Karpas-422 (cell line): Measurements from ENCODE around the gene PCDH9. TPM values are rescaled to one million over a fixed set of nuclear protein-coding genes. Genes with fewer than 3 reads are reported as not detected.
"Not testable (repeated sequence)": the region's sequence is repeated elsewhere in the genome, so short reads cannot be mapped to it uniquely, and the experiment has no call there.

Source experiments
- DNase-seq: peaks from one replicate; pipeline ENCODE4 v3.0.0-alpha.2; 2015
- H2AFZ ChIP-seq: fragments of 200-600 bp; sonication (generic); 2 replicates; pipeline ENCODE4 v1.6.1; 2014; ENCODE audit warnings: antibody characterized with exemption, low read length, mixed read lengths
- H3K27ac ChIP-seq: fragments of 200-600 bp; sonication (generic); 2 replicates; pipeline ENCODE4 v1.5.1; 2014; ENCODE audit warnings: mild to moderate bottlenecking, low read length, moderate library complexity
- H3K27me3 ChIP-seq: fragments of 200-600 bp; sonication (generic); 2 replicates; pipeline ENCODE4 v1.6.1; 2014; ENCODE audit warnings: low read length, mixed read lengths
- H3K36me3 ChIP-seq: fragments of 200-600 bp; sonication (generic); 2 replicates; pipeline ENCODE4 v1.6.1; 2014; ENCODE audit warnings: low read length, mixed read lengths; ENCODE audit not compliant: insufficient read depth
- H3K4me1 ChIP-seq: fragments of 200-600 bp; sonication (generic); 2 replicates; pipeline ENCODE4 v1.6.1; 2014; ENCODE audit warnings: mild to moderate bottlenecking, low read length, mixed read lengths
- H3K4me2 ChIP-seq: fragments of 200-600 bp; sonication (generic); 2 replicates; pipeline ENCODE4 v1.6.1; 2014; ENCODE audit warnings: low read length, low read depth, mild to moderate bottlenecking; ENCODE audit not compliant: poor library complexity, severe bottlenecking
- H3K4me3 ChIP-seq: fragments of 200-600 bp; sonication (generic); 2 replicates; pipeline ENCODE4 v1.5.1; 2014; ENCODE audit warnings: mild to moderate bottlenecking, antibody characterized with exemption, low read length, mixed read lengths
- H3K79me2 ChIP-seq: fragments of 200-600 bp; sonication (generic); 2 replicates; pipeline ENCODE4 v1.6.1; 2014; ENCODE audit warnings: mild to moderate bottlenecking, low read length, mixed read lengths
- H3K9ac ChIP-seq: fragments of 200-600 bp; sonication (generic); 2 replicates; pipeline ENCODE4 v1.6.0; 2014; ENCODE audit warnings: low read length
- H3K9me2 ChIP-seq: fragments of 200-600 bp; sonication (generic), shearing (Covaris generic); replicated peaks from 2 replicates; pipeline ENCODE4 v1.6.0; 2014; ENCODE audit warnings: mild to moderate bottlenecking, low read length, moderate library complexity; ENCODE audit not compliant: insufficient read depth
- H3K9me3 ChIP-seq: fragments of 300-700, 200-600 bp; sonication (generic); 2 replicates; pipeline ENCODE4 v1.6.1; 2014; ENCODE audit warnings: low read length, mixed read lengths
- H4K20me1 ChIP-seq: fragments of 200-600 bp; sonication (generic); 2 replicates; pipeline ENCODE4 v1.6.1; 2014; ENCODE audit warnings: mild to moderate bottlenecking, antibody characterized with exemption, low read length, low read depth; ENCODE audit not compliant: insufficient read depth
- total RNA-seq: library from RNA; depleted of rRNA; stranded (reverse); fragments of >200 nt; shearing (Covaris generic); gene quantifications from 2 replicates; pipeline ENCODE4 v1.2.3, GENCODE V29; 2014; ENCODE audit warnings: low replicate concordance

Gene PCDH9
- total RNA-seq, 1 experiment from 2014 or later: 5.8 TPM

GRCh38 chr13:66774046-66774445 lies 456.1 kb downstream of the PCDH9 start:
- Histone ChIP-seq H3K9me3 (peaks cover 11% of the 10 kb centered on the region; the same call in 1 of the 2 replicates), H3K4me2 (no peak overlapping the region), H3K79me2 (no peaks in the 10 kb centered on the region), H3K4me3 (no peak overlapping the region), H2AFZ (no peak overlapping the region), H3K4me1 (no peaks in the 10 kb centered on the region), H3K27ac (no peak overlapping the region), H4K20me1 (no peaks in the 10 kb centered on the region), H3K9ac (no peak overlapping the region), H3K27me3 (no peaks in the 10 kb centered on the region), H3K9me2 (no peaks in the 10 kb centered on the region), H3K36me3 (no peaks in the 10 kb centered on the region)
- no peak for DNase-seq

- no peak overlapping the region for H2AFZ ChIP-seq
- H3K9me2 ChIP-seq: no peaks in the 10 kb centered on the region
Measured at GRCh38 chr13:66765559-66765958, 464.6 kb downstream of the PCDH9 start.

GRCh38 chr13:66760678-66761077 lies 469.5 kb downstream of the PCDH9 start:
- H3K27me3 ChIP-seq, H3K27ac ChIP-seq, H3K9me2 ChIP-seq, H2AFZ ChIP-seq, H3K4me1 ChIP-seq, H3K4me2 ChIP-seq, H3K79me2 ChIP-seq, H3K4me3 ChIP-seq, H4K20me1 ChIP-seq, H3K9ac ChIP-seq, DNase-seq, H3K36me3 ChIP-seq: not testable (repeated sequence)
- peaks cover 31% of the 10 kb centered on the region for H3K9me3 ChIP-seq

More at GRCh38 chr13:66765559-66765958, 464.6 kb downstream of the PCDH9 start:
- Histone ChIP-seq H3K9me3 (peaks cover 27% of the 10 kb centered on the region), H3K4me1 (no peaks in the 10 kb centered on the region), H3K9ac (no peak overlapping the region), H3K36me3 (no peaks in the 10 kb centered on the region), H3K27me3 (no peaks in the 10 kb centered on the region), H3K4me2 (no peak overlapping the region), H4K20me1 (no peaks in the 10 kb centered on the region), H3K27ac (no peak overlapping the region), H3K79me2 (no peaks in the 10 kb centered on the region), H3K4me3 (no peak overlapping the region)
- DNase-seq: no peak

- H4K20me1 ChIP-seq: no peaks in the 10 kb centered on the region
- H3K79me2 ChIP-seq: no peaks in the 10 kb centered on the region
- no peak overlapping the region for H3K9ac ChIP-seq
- H3K9me2 ChIP-seq: no peaks in the 10 kb centered on the region
- no peak overlapping the region for H3K4me2 ChIP-seq
- DNase-seq: no peak
- H3K9me3 ChIP-seq: peaks cover 31% of the 10 kb centered on the region
- H3K27ac ChIP-seq: no peak overlapping the region
- no peaks in the 10 kb centered on the region for H3K4me1 ChIP-seq
- no peaks in the 10 kb centered on the region for H3K27me3 ChIP-seq
- H3K36me3 ChIP-seq: no peaks in the 10 kb centered on the region
- H2AFZ ChIP-seq: no peak overlapping the region
- no peak overlapping the region for H3K4me3 ChIP-seq
Measured at GRCh38 chr13:66759919-66760318, 470.2 kb downstream of the PCDH9 start.

- no peaks in the 10 kb centered on the region for H3K4me1 ChIP-seq
- no peak overlapping the region for H2AFZ ChIP-seq
- no peak for DNase-seq
- no peaks in the 10 kb centered on the region for H4K20me1 ChIP-seq
- no peaks in the 10 kb centered on the region for H3K27me3 ChIP-seq
- no peaks in the 10 kb centered on the region for H3K36me3 ChIP-seq
- H3K9ac ChIP-seq: no peak overlapping the region
- no peak overlapping the region for H3K4me2 ChIP-seq
- no peaks in the 10 kb centered on the region for H3K9me2 ChIP-seq
- no peak overlapping the region for H3K4me3 ChIP-seq
- peaks cover 24% of the 10 kb centered on the region for H3K9me3 ChIP-seq
- H3K27ac ChIP-seq: no peak overlapping the region
- no peaks in the 10 kb centered on the region for H3K79me2 ChIP-seq
Measured at GRCh38 chr13:66751691-66752090, 478.4 kb downstream of the PCDH9 start.

- H3K36me3 ChIP-seq: no peaks in the 10 kb centered on the region
- H4K20me1 ChIP-seq: no peaks in the 10 kb centered on the region
- H3K27me3 ChIP-seq: no peaks in the 10 kb centered on the region
- no peaks in the 10 kb centered on the region for H3K9me2 ChIP-seq
- H3K9me3 ChIP-seq: peaks cover 22% of the 10 kb centered on the region
- H2AFZ ChIP-seq: no peak overlapping the region
- H3K79me2 ChIP-seq: no peaks in the 10 kb centered on the region
- H3K4me1 ChIP-seq: no peaks in the 10 kb centered on the region
- no peak overlapping the region for H3K27ac ChIP-seq
- no peak overlapping the region for H3K4me2 ChIP-seq
- no peak overlapping the region for H3K9ac ChIP-seq
- DNase-seq: no peak
- no peak overlapping the region for H3K4me3 ChIP-seq
Measured at GRCh38 chr13:66748712-66749111, 481.4 kb downstream of the PCDH9 start.

GRCh38 chr13:66745307-66745706 lies 484.8 kb downstream of the PCDH9 start:
- Histone ChIP-seq H3K4me3 (no peak overlapping the region), H3K27ac (no peak overlapping the region), H3K4me2 (no peak overlapping the region), H4K20me1 (no peaks in the 10 kb centered on the region), H3K9ac (no peak overlapping the region), H3K79me2 (no peaks in the 10 kb centered on the region), H3K4me1 (no peaks in the 10 kb centered on the region), H3K9me3 (peaks cover 22% of the 10 kb centered on the region), H3K36me3 (no peaks in the 10 kb centered on the region), H3K27me3 (no peaks in the 10 kb centered on the region), H3K9me2 (no peaks in the 10 kb centered on the region), H2AFZ (no peak overlapping the region)
- DNase-seq: no peak

GRCh38 chr13:66723576-66723975 lies 506.6 kb downstream of the PCDH9 start:
- Histone ChIP-seq H4K20me1 (no peaks in the 10 kb centered on the region), H2AFZ (0 out of 2 replicates have a peak overlapping the region, but pooled peaks have one; percentile 10), H3K36me3 (no peaks in the 10 kb centered on the region), H3K4me3 (no peak overlapping the region), H3K9me2 (no peaks in the 10 kb centered on the region), H3K4me2 (no peak overlapping the region), H3K27ac (no peak overlapping the region), H3K9ac (no peak overlapping the region), H3K9me3 (no peaks in the 10 kb centered on the region), H3K79me2 (no peaks in the 10 kb centered on the region), H3K4me1 (no peaks in the 10 kb centered on the region), H3K27me3 (no peaks in the 10 kb centered on the region)
- DNase-seq: no peak

- no peak overlapping the region for H3K4me3 ChIP-seq
- no peak for DNase-seq
- no peaks in the 10 kb centered on the region for H3K27me3 ChIP-seq
- H3K9me2 ChIP-seq: no peaks in the 10 kb centered on the region
- H3K4me2 ChIP-seq: no peak overlapping the region
- H2AFZ ChIP-seq: peak overlapping the region; percentile 24; the same call in 1 of the 2 replicates
- H3K27ac ChIP-seq: no peak overlapping the region
- H3K9me3 ChIP-seq: no peaks in the 10 kb centered on the region
- H3K36me3 ChIP-seq: no peaks in the 10 kb centered on the region
- H4K20me1 ChIP-seq: no peaks in the 10 kb centered on the region
- no peaks in the 10 kb centered on the region for H3K4me1 ChIP-seq
- H3K79me2 ChIP-seq: no peaks in the 10 kb centered on the region
- H3K9ac ChIP-seq: no peak overlapping the region
Measured at GRCh38 chr13:66716538-66716937, 513.6 kb downstream of the PCDH9 start.
